Neural progenitor cell (in vitro differentiated cells): Measurements from ENCODE around the gene MAN1A1.

Experiments used
- CTCF ChIP-seq: fragments of 200-600 bp; sonication (generic); IDR thresholded peaks from 2 replicates; pipeline ENCODE4 v1.5.1; 2017; ENCODE audit warnings: antibody characterized with exemption, mild to moderate bottlenecking
- EZH2phosphoT487 ChIP-seq: fragments of 200-600 bp; sonication (generic); IDR thresholded peaks from 2 replicates; pipeline ENCODE4 v1.6.1; 2017; ENCODE audit warnings: antibody characterized with exemption

DNA sequence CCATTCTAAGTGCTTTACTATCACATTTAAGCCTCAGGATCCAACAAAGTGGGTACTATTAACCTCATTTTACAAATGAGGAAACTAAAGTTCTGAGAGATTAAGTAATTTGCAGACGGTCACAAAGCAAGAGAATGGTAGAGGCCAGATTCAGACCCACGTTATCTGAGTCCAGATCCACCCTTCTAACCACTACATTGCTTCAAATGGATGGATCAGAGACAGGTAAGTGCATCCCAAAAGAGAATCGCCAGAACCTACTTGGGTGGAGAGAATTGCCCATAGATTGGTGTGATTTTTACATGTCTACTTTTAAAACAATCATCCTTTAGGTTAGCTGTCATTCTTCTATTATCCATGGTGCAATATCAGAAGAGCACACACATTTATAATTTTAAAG is 7.1 kb downstream of the MAN1A1 start:
- TF ChIP-seq CTCF (no peak), EZH2phosphoT487 (no peak)
